Adrenal gland (tissue), 12 donors: ENCODE data around the gene FBXO8. TPM values are rescaled to one million over a fixed set of nuclear protein-coding genes. Genes with fewer than 3 reads are reported as not detected.

Experiments
- DNase-seq, 7 donors: peaks; one replicate each; pipeline ENCODE4 v3.0.0-alpha.2; 2019 to 2020
- H3K27ac ChIP-seq, 5 donors: fragments of 200-600 bp; sonication (generic) in 4 of 5; 1 replicate in 3 of 5; 2 replicates in 2 of 5; pipeline versions ENCODE4 v1.5.1 to v1.8.0; 2016 to 2020; ENCODE audit warnings: mild to moderate bottlenecking in 1 of 5
- H3K27me3 ChIP-seq: fragments of 200-600 bp; 2 replicates; pipeline ENCODE4 v1.8.0; 2021
- H3K36me3 ChIP-seq, 2 donors: fragments of 200-600 bp; replicated peaks in 1 of 2; 1 replicate in 1 of 2; 2 replicates in 1 of 2; pipeline versions ENCODE4 v1.5.1 to v1.8.0; 2018 to 2022
- H3K4me1 ChIP-seq, 2 donors: fragments of 200-600 bp; replicated peaks in 1 of 2; 1 replicate in 1 of 2; 2 replicates in 1 of 2; pipeline versions ENCODE4 v1.5.1 to v1.8.0; 2018 to 2021
- H3K4me3 ChIP-seq, 4 donors: fragments of 200-600 bp; sonication (generic) in 3 of 4; one replicate each; pipeline ENCODE4 v1.5.1; 2016 to 2018
- H3K9me3 ChIP-seq, 3 donors: fragments of 200-600 bp; sonication (generic) in 1 of 3; replicated peaks in 1 of 3; 1 replicate in 2 of 3; 2 replicates in 1 of 3; pipeline versions ENCODE4 v1.5.1 to v1.8.0; 2016 to 2021
- CTCF ChIP-seq, 6 experiments: fragments of 450-650 bp in 4 of 6; fragments of 200-600 bp in 2 of 6; sonication (generic) in 1 of 6; IDR thresholded peaks; 1 replicate in 5 of 6; 2 replicates in 1 of 6; pipeline versions ENCODE4 v1.5.1 to v1.8.0; 2016 to 2021; ENCODE audit warnings: antibody characterized with exemption in 6 of 6, mild to moderate bottlenecking in 2 of 6, moderate library complexity in 1 of 6
- POLR2A ChIP-seq, 2 donors: fragments of 450-650 bp; IDR thresholded peaks; one replicate each; pipeline ENCODE4 v1.6.1; 2017; ENCODE audit warnings: antibody characterized with exemption in 2 of 2, mild to moderate bottlenecking in 2 of 2, moderate library complexity in 1 of 2
- WGBS, 4 donors: extraction: QIAGEN DNeasy Blood & Tissue Kit in 2 of 4; methylation state at CpG; one replicate each; pipeline versions ENCODE4 v1.1.5 to v1.1.7; 2013 to 2017; 5-methylcytosine and 5-hydroxymethylcytosine counted together
- intact Hi-C, 2 donors: fragments of 100-400 bp; cut with DNase I; formaldehyde crosslinking; loops; one replicate each; pipeline versions ENCODE4 v1.14.1 to v1.15.0; 2022 to 2023
- polyA plus RNA-seq, 3 donors: library from polyadenylated mRNA; stranded (reverse); fragments of 200-250 nt in 2 of 3; fragments of 350-450 nt in 1 of 3; fragmentation: Illumina TruSeq in 1 of 3; extraction: RNeasy Lipid Tissue Mini Kit (QIAGEN cat#74804) in 1 of 3; gene quantifications; one replicate each; pipeline ENCODE4 v1.2.3, GENCODE V29; 2013 to 2014
- total RNA-seq, 9 donors: library from RNA; depleted of rRNA in 4 of 9; stranded (reverse); fragments of >200 nt in 4 of 9; fragments of 120-200 nt in 1 of 9; fragmentation: NEBNext Ultra II Directional in 1 of 9; extraction: Animal tissue kit (Norgen Biotek cat#: 25700) in 1 of 9; gene quantifications; one replicate each; pipeline versions ENCODE4 v1.1.0 to v1.2.4, GENCODE V29; 2013 to 2023
- donor health status: healthy with polysubstance abuse.
- donor health status: Bipolar disorder and iron deficiency.
- donor health status: DM: yes; HTN: yes; CAD: no.
- donor health status: DM: no; HTN: no; CAD: no.
- donor health status: DM: no; HTN: no; CAD: no.
- donor health status: DM: yes; HTN: yes; CAD: no.

Gene FBXO8
- total and polyA plus RNA-seq, 12 donors = 17.9 to 60.9 (median 37.5) TPM

- Histone ChIP-seq H3K27me3 (no peaks in the 10 kb centered on the region), H3K4me3 (no peak overlapping the region), H3K9me3 (no peaks in the 10 kb centered on the region), H3K36me3 (peaks cover 0 to 5% of the 10 kb centered on the region in 2 donors), H3K27ac (no peak overlapping the region), H3K4me1 (peaks cover 0 to 14% of the 10 kb centered on the region in 2 donors)
- intact Hi-C loops = no loop called here
- no peak for DNase-seq
- TF ChIP-seq CTCF (IDR thresholded peaks at IDR 0.05) (no peak), POLR2A (IDR thresholded peaks at IDR 0.05) (no peak)
Measured at GRCh38 chr4:174259580-174259979, 23.9 kb downstream of the FBXO8 start.

GRCh38 chr4:174256277-174256713, 27.2 kb downstream of the FBXO8 start:
- TF ChIP-seq POLR2A (IDR thresholded peaks at IDR 0.05) = no peak
- TF ChIP-seq CTCF (IDR thresholded peaks at IDR 0.05) = no peak

GRCh38 chr4:174255786-174256185, 27.7 kb downstream of the FBXO8 start:
- Histone ChIP-seq H3K27ac (no peak overlapping the region), H3K36me3 (no peaks in the 10 kb centered on the region), H3K4me3 (no peak overlapping the region), H3K27me3 (no peaks in the 10 kb centered on the region), H3K4me1 (peaks cover 0 to 11% of the 10 kb centered on the region in 2 donors), H3K9me3 (no peaks in the 10 kb centered on the region)
- DNase-seq = no peak
- WGBS, 4 donors = 82 to 94% (median 91%) methylated on average over 5 of the region's 5 CpGs
- intact Hi-C loops = no loop called here
- no peak for TF ChIP-seq POLR2A (IDR thresholded peaks at IDR 0.05)
- no peak for TF ChIP-seq CTCF (IDR thresholded peaks at IDR 0.05)

More at GRCh38 chr4:174256277-174256713, 27.2 kb downstream of the FBXO8 start:
- no peaks in the 10 kb centered on the region for H3K36me3 ChIP-seq
- no peak for DNase-seq
- H3K9me3 ChIP-seq = no peaks in the 10 kb centered on the region
- intact Hi-C loops = no loop called here
- H3K27ac ChIP-seq = no peak overlapping the region
- 77 to 92% (median 83%) methylated on average over 1 of the region's 1 CpG for WGBS, 4 donors
- H3K4me3 ChIP-seq = no peak overlapping the region
- H3K4me1 ChIP-seq = peaks cover 0 to 11% of the 10 kb centered on the region in 2 donors
- no peaks in the 10 kb centered on the region for H3K27me3 ChIP-seq

GRCh38 chr4:174255374-174255773, 28.1 kb downstream of the FBXO8 start:
- H3K27me3 ChIP-seq = no peaks in the 10 kb centered on the region
- H3K4me1 ChIP-seq = peaks cover 0 to 11% of the 10 kb centered on the region in 2 donors
- WGBS, 4 donors = 93 to 100% (median 97%) methylated on average over 1 of the region's 1 CpG
- no peak overlapping the region for H3K27ac ChIP-seq
- intact Hi-C loops = no loop called here
- no peaks in the 10 kb centered on the region for H3K9me3 ChIP-seq
- H3K4me3 ChIP-seq = no peak overlapping the region
- H3K36me3 ChIP-seq = no peaks in the 10 kb centered on the region
- no peak for DNase-seq
- TF ChIP-seq POLR2A (IDR thresholded peaks at IDR 0.05) (no peak), CTCF (IDR thresholded peaks at IDR 0.05) (no peak)
